WTC11 (cell line): Measurements from ENCODE around the gene CST9L. TPM values are rescaled to one million over a fixed set of nuclear protein-coding genes. Genes with fewer than 3 reads are reported as not detected.

Experiments
- ATAC-seq: fragments of 200-7000 bp; cut with Tn5 transposase; 2 replicates; pipeline ENCODE4 v1.10.0; 2021; ENCODE audit warnings: mild to moderate bottlenecking, moderate library complexity
- CTCF ChIA-PET: fragments of 300-600 bp; sonication (Branson Sonifier 250); formaldehyde crosslinking; loops from one replicate; lab custom pipeline; 2021; ENCODE audit warnings: antibody characterized with exemption; lab: Charles Lee
- POLR2A ChIA-PET: fragments of 350-600 bp; sonication (Branson Sonifier 250); formaldehyde crosslinking; loops from one replicate; lab custom pipeline; 2021; ENCODE audit warnings: antibody characterized with exemption; lab: Charles Lee
- DNase-seq: peaks from one replicate; pipeline ENCODE4 v3.0.0; 2021; ENCODE audit warnings: low spot score
- H3K27ac Mint-ChIP-seq: 2 replicates; pipeline ENCODE4 v1.8.0; 2021; ENCODE audit warnings: mixed read lengths
- H3K27me3 Mint-ChIP-seq: 2 replicates; pipeline ENCODE4 v1.8.0; 2021; ENCODE audit warnings: low read depth, mild to moderate bottlenecking, moderate library complexity, mixed read lengths
- H3K36me3 Mint-ChIP-seq: 2 replicates; pipeline ENCODE4 v1.8.0; 2021; ENCODE audit warnings: mixed read lengths
- H3K4me1 Mint-ChIP-seq: 2 replicates; pipeline ENCODE4 v1.8.0; 2022; ENCODE audit warnings: mixed read lengths
- H3K4me3 Mint-ChIP-seq: 2 replicates; pipeline ENCODE4 v1.8.0; 2021; ENCODE audit warnings: mild to moderate bottlenecking, moderate library complexity, mixed read lengths
- H3K9me3 Mint-ChIP-seq: 2 replicates; pipeline ENCODE4 v1.8.0; 2021; ENCODE audit warnings: mixed read lengths
- E2F5 ChIP-seq: sonication (generic); formaldehyde crosslinking; IDR thresholded peaks from 2 replicates; pipeline ENCODE4 v1.8.1; 2022; ENCODE audit warnings: mild to moderate bottlenecking, moderate library complexity, missing genetic modification reagents
- FOXP1 ChIP-seq: sonication (generic); formaldehyde crosslinking; IDR thresholded peaks from 2 replicates; pipeline ENCODE4 v1.8.0; 2022; ENCODE audit warnings: missing genetic modification reagents, mild to moderate bottlenecking, moderate library complexity, borderline replicate concordance
- FOXP4 ChIP-seq: sonication (generic); formaldehyde crosslinking; IDR thresholded peaks from 2 replicates; pipeline ENCODE4 v1.8.0; 2022; ENCODE audit warnings: mild to moderate bottlenecking, missing genetic modification reagents
- JUN ChIP-seq: sonication (generic); formaldehyde crosslinking; IDR thresholded peaks from 2 replicates; pipeline ENCODE4 v1.8.0; 2023; ENCODE audit warnings: mild to moderate bottlenecking, missing genetic modification reagents
- PRRX2 ChIP-seq: fragments of 250-450 bp; sonication (Bioruptor Pico); IDR thresholded peaks from 2 replicates; pipeline ENCODE4 v1.8.0; 2021; ENCODE audit warnings: mild to moderate bottlenecking
- RORB ChIP-seq: fragments of 250-450 bp; sonication (Bioruptor Pico); IDR thresholded peaks from 2 replicates; pipeline ENCODE4 v1.9.0; 2021; ENCODE audit warnings: mild to moderate bottlenecking
- SMAD4 ChIP-seq: sonication (generic); formaldehyde crosslinking; IDR thresholded peaks from 2 replicates; pipeline ENCODE4 v1.8.0; 2022; ENCODE audit warnings: mild to moderate bottlenecking, missing genetic modification reagents
- ZNF121 ChIP-seq: sonication (generic); formaldehyde crosslinking; IDR thresholded peaks from 2 replicates; pipeline ENCODE4 v1.8.0; 2023; ENCODE audit warnings: missing genetic modification reagents
- total RNA-seq: library from RNA; stranded (reverse); gene quantifications from 3 replicates; pipeline ENCODE4 v1.2.3, GENCODE V29; 2021
- TF ChIP-seq, protein P1 (sequence below): fragments of 250-450 bp; sonication (Bioruptor Pico); conservative IDR thresholded peaks from 2 replicates; pipeline ENCODE4 v1.9.0; 2021; ENCODE audit warnings: mild to moderate bottlenecking
- TF ChIP-seq, protein P2 (sequence below): sonication (generic); formaldehyde crosslinking; IDR thresholded peaks from 2 replicates; pipeline ENCODE4 v1.8.0; 2022; ENCODE audit warnings: mild to moderate bottlenecking, missing genetic modification reagents
- TF ChIP-seq, protein P3 (sequence below): sonication (generic); formaldehyde crosslinking; IDR thresholded peaks from 2 replicates; pipeline ENCODE4 v1.8.1; 2023; ENCODE audit warnings: mild to moderate bottlenecking, missing genetic modification reagents
- TF ChIP-seq, protein P4 (sequence below): sonication (generic); formaldehyde crosslinking; IDR thresholded peaks from 2 replicates; pipeline ENCODE4 v1.8.0; 2023; ENCODE audit warnings: missing genetic modification reagents, mild to moderate bottlenecking, borderline replicate concordance

Gene CST9L
- total RNA-seq, 1 experiment from 2014 or later = not detected

- TF ChIP-seq FOXP4 (CRISPR knock-in tag) = no peak
- no peak for TF ChIP-seq JUN (CRISPR knock-in tag)
- TF ChIP-seq, protein P1, sequence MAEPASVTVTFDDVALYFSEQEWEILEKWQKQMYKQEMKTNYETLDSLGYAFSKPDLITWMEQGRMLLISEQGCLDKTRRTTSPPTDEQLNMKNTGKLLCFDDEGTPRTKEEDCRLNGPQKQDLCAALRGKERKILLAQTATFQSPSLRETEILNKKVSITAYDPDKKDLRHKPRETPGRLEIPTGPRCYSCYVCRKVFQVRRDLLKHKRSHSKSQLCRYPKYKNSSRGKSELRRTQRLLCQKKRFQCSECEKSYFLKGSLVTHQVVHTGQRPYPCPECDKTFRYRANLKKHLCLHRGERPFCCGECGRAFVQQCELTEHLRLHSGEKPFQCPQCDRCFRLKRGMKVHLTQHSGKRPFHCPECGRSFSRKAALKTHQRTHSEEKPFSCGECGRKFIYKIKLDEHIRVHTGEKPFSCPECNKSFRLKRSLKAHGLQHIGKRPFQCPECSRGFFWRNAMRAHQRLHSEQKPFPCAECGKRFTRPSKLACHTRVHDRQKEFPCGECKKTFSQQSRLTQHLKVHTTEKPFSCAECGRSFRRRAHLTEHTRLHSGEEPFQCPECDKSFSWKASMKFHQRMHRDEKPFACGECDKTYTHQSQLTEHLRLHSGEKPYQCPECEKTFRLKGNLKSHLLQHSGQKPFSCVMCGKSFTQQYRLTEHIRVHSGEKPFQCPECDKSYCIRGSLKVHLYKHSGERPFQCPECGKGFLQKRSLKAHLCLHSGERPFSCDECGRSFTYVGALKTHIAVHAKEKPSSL (CRISPR knock-in tag) = no peak
- TF ChIP-seq, protein P2, sequence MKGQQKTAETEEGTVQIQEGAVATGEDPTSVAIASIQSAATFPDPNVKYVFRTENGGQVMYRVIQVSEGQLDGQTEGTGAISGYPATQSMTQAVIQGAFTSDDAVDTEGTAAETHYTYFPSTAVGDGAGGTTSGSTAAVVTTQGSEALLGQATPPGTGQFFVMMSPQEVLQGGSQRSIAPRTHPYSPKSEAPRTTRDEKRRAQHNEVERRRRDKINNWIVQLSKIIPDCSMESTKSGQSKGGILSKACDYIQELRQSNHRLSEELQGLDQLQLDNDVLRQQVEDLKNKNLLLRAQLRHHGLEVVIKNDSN (CRISPR knock-in tag) = no peak
- TF ChIP-seq ZNF121 = no peak
- TF ChIP-seq SMAD4 (CRISPR knock-in tag) = no peak
- TF ChIP-seq RORB (CRISPR knock-in tag) = no peak
These were observed 18.1 kb downstream of the CST9L start (continued) for GRCh38 chr20:23550227-23550626.

DNA sequence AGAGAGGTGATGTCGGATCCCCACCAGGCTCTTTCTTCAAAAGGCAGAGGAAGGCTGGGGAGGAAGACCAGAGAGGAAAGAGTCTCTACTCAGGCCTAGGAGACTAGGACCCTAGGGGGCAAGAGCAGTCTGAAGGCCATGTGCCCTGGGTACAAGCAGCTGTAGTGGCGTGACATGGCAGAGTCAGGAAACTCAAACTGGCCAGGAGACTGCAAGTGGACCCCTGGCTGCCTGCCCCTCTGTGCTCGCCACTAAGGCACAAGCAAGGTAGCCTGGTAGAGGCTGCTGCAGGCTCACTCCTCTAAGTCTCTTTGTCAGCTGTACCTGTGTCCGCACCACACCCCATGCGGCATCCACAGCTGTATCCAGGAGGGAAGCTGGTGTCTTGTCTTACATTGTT is 19.9 kb downstream of the CST9L start:
- no peaks in the 10 kb centered on the region for H3K36me3 Mint-ChIP-seq
- peaks cover 7% of the 10 kb centered on the region for H3K4me1 Mint-ChIP-seq
- POLR2A ChIA-PET = no interaction called here
- ATAC-seq = no peak
- H3K27me3 Mint-ChIP-seq = peaks cover 16% of the 10 kb centered on the region
- TF ChIP-seq PRRX2 (no peak), E2F5 (CRISPR knock-in tag) (no peak), FOXP1 (CRISPR knock-in tag) (no peak)
- TF ChIP-seq, protein P3, sequence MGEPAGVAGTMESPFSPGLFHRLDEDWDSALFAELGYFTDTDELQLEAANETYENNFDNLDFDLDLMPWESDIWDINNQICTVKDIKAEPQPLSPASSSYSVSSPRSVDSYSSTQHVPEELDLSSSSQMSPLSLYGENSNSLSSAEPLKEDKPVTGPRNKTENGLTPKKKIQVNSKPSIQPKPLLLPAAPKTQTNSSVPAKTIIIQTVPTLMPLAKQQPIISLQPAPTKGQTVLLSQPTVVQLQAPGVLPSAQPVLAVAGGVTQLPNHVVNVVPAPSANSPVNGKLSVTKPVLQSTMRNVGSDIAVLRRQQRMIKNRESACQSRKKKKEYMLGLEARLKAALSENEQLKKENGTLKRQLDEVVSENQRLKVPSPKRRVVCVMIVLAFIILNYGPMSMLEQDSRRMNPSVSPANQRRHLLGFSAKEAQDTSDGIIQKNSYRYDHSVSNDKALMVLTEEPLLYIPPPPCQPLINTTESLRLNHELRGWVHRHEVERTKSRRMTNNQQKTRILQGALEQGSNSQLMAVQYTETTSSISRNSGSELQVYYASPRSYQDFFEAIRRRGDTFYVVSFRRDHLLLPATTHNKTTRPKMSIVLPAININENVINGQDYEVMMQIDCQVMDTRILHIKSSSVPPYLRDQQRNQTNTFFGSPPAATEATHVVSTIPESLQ = no peak
- TF ChIP-seq, protein P4, sequence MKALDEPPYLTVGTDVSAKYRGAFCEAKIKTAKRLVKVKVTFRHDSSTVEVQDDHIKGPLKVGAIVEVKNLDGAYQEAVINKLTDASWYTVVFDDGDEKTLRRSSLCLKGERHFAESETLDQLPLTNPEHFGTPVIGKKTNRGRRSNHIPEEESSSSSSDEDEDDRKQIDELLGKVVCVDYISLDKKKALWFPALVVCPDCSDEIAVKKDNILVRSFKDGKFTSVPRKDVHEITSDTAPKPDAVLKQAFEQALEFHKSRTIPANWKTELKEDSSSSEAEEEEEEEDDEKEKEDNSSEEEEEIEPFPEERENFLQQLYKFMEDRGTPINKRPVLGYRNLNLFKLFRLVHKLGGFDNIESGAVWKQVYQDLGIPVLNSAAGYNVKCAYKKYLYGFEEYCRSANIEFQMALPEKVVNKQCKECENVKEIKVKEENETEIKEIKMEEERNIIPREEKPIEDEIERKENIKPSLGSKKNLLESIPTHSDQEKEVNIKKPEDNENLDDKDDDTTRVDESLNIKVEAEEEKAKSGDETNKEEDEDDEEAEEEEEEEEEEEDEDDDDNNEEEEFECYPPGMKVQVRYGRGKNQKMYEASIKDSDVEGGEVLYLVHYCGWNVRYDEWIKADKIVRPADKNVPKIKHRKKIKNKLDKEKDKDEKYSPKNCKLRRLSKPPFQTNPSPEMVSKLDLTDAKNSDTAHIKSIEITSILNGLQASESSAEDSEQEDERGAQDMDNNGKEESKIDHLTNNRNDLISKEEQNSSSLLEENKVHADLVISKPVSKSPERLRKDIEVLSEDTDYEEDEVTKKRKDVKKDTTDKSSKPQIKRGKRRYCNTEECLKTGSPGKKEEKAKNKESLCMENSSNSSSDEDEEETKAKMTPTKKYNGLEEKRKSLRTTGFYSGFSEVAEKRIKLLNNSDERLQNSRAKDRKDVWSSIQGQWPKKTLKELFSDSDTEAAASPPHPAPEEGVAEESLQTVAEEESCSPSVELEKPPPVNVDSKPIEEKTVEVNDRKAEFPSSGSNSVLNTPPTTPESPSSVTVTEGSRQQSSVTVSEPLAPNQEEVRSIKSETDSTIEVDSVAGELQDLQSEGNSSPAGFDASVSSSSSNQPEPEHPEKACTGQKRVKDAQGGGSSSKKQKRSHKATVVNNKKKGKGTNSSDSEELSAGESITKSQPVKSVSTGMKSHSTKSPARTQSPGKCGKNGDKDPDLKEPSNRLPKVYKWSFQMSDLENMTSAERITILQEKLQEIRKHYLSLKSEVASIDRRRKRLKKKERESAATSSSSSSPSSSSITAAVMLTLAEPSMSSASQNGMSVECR (CRISPR knock-in tag) = no peak
- H3K27ac Mint-ChIP-seq = no peak overlapping the region
- H3K9me3 Mint-ChIP-seq = peaks cover 13% of the 10 kb centered on the region
- H3K4me3 Mint-ChIP-seq = no peak overlapping the region
- DNase-seq = no peak
- CTCF ChIA-PET = no interaction called here
